ENCODE measurements around the gene ALDH3B2.
"Not testable (repeated sequence)": the region's sequence is repeated elsewhere in the genome, so short reads cannot be mapped to it uniquely, and the experiment has no call there.

ALDH3B2 gene

GRCh38 chr11:67637441-67637840 is 37.0 kb downstream of the ALDH3B2 start:
- peaks cover 21% of the 10 kb centered on the region for H3K27me3 ChIP-seq (ENCODE audit: control insufficient read depth, insufficient read depth, low read length)

GRCh38 chr11:67636962-67637361 is 37.5 kb downstream of the ALDH3B2 start:
- Histone ChIP-seq H3K9ac (ENCODE audit: low read depth, low read length) (no peak overlapping the region), H3K4me2 (ENCODE audit: low read length) (no peak overlapping the region), H3K36me3 (ENCODE audit: insufficient read depth, low read length) (no peaks in the 10 kb centered on the region), H3K4me3 (ENCODE audit: low read length) (no peak overlapping the region), H3K9me3 (replicated peaks; ENCODE audit: low read length) (no peaks in the 10 kb centered on the region), H3K4me1 (ENCODE audit: control insufficient read depth, insufficient read depth, low read length) (no peaks in the 10 kb centered on the region), H3K27me3 (ENCODE audit: control insufficient read depth, insufficient read depth, low read length) (peaks cover 21% of the 10 kb centered on the region)

More at GRCh38 chr11:67637441-67637840, 37.0 kb downstream of the ALDH3B2 start:
- not testable (repeated sequence) for H3K4me1 ChIP-seq (ENCODE audit: control insufficient read depth, insufficient read depth, low read length); H3K9ac ChIP-seq (ENCODE audit: low read depth, low read length); H3K9me3 ChIP-seq (replicated peaks; ENCODE audit: low read length); H3K4me3 ChIP-seq (ENCODE audit: low read length); H3K36me3 ChIP-seq (ENCODE audit: insufficient read depth, low read length); H3K4me2 ChIP-seq (ENCODE audit: low read length)

- Histone ChIP-seq H3K36me3 (ENCODE audit: insufficient read depth, low read length) (no peaks in the 10 kb centered on the region), H3K4me3 (ENCODE audit: low read length) (no peak overlapping the region), H3K27me3 (ENCODE audit: control insufficient read depth, insufficient read depth, low read length) (peaks cover 13% of the 10 kb centered on the region), H3K9me3 (replicated peaks; ENCODE audit: low read length) (no peaks in the 10 kb centered on the region), H3K4me1 (ENCODE audit: control insufficient read depth, insufficient read depth, low read length) (peaks cover 8% of the 10 kb centered on the region), H3K4me2 (ENCODE audit: low read length) (no peak overlapping the region), H3K9ac (ENCODE audit: low read depth, low read length) (no peak overlapping the region)
Observed at GRCh38 chr11:67635231-67635521, 39.2 kb downstream of the ALDH3B2 start.

- Histone ChIP-seq H3K9ac (ENCODE audit: low read depth, low read length) (no peak overlapping the region), H3K9me3 (replicated peaks; ENCODE audit: low read length) (no peaks in the 10 kb centered on the region), H3K36me3 (ENCODE audit: insufficient read depth, low read length) (no peaks in the 10 kb centered on the region), H3K4me2 (ENCODE audit: low read length) (no peak overlapping the region), H3K4me1 (ENCODE audit: control insufficient read depth, insufficient read depth, low read length) (peaks cover 9% of the 10 kb centered on the region), H3K27me3 (ENCODE audit: control insufficient read depth, insufficient read depth, low read length) (peaks cover 10% of the 10 kb centered on the region), H3K4me3 (ENCODE audit: low read length) (no peak overlapping the region)
Observed at GRCh38 chr11:67634366-67635230, 39.8 kb downstream of the ALDH3B2 start.

GRCh38 chr11:67633758-67634365 is 40.6 kb downstream of the ALDH3B2 start:
- Histone ChIP-seq H3K4me2 (ENCODE audit: low read length) (no peak overlapping the region), H3K4me1 (ENCODE audit: control insufficient read depth, insufficient read depth, low read length) (peaks cover 12% of the 10 kb centered on the region), H3K9me3 (replicated peaks; ENCODE audit: low read length) (no peaks in the 10 kb centered on the region), H3K9ac (ENCODE audit: low read depth, low read length) (no peak overlapping the region), H3K4me3 (ENCODE audit: low read length) (no peak overlapping the region), H3K27me3 (ENCODE audit: control insufficient read depth, insufficient read depth, low read length) (peaks cover 6% of the 10 kb centered on the region), H3K36me3 (ENCODE audit: insufficient read depth, low read length) (no peaks in the 10 kb centered on the region)

GRCh38 chr11:67632982-67633755 is 41.3 kb downstream of the ALDH3B2 start:
- Histone ChIP-seq H3K9me3 (replicated peaks; ENCODE audit: low read length) (no peaks in the 10 kb centered on the region), H3K4me2 (ENCODE audit: low read length) (no peak overlapping the region), H3K4me1 (ENCODE audit: control insufficient read depth, insufficient read depth, low read length) (peaks cover 12% of the 10 kb centered on the region), H3K36me3 (ENCODE audit: insufficient read depth, low read length) (no peaks in the 10 kb centered on the region), H3K4me3 (ENCODE audit: low read length) (no peak overlapping the region), H3K9ac (ENCODE audit: low read depth, low read length) (no peak overlapping the region), H3K27me3 (ENCODE audit: control insufficient read depth, insufficient read depth, low read length) (peaks cover 6% of the 10 kb centered on the region)

GRCh38 chr11:67632175-67632981 is 42.0 kb downstream of the ALDH3B2 start:
- no peak overlapping the region for H3K9ac ChIP-seq (ENCODE audit: low read depth, low read length)
- H3K4me3 ChIP-seq (ENCODE audit: low read length), result no peak overlapping the region
- no peaks in the 10 kb centered on the region for H3K36me3 ChIP-seq (ENCODE audit: insufficient read depth, low read length)
- no peak overlapping the region for H3K4me2 ChIP-seq (ENCODE audit: low read length)
- peaks cover 12% of the 10 kb centered on the region for H3K4me1 ChIP-seq (ENCODE audit: control insufficient read depth, insufficient read depth, low read length)
- no peaks in the 10 kb centered on the region for H3K9me3 ChIP-seq (replicated peaks; ENCODE audit: low read length)
- peaks cover 6% of the 10 kb centered on the region for H3K27me3 ChIP-seq (ENCODE audit: control insufficient read depth, insufficient read depth, low read length)

GRCh38 chr11:67631853-67632174 is 42.6 kb downstream of the ALDH3B2 start:
- Histone ChIP-seq H3K4me1 (ENCODE audit: control insufficient read depth, insufficient read depth, low read length) (peaks cover 12% of the 10 kb centered on the region), H3K9ac (ENCODE audit: low read depth, low read length) (no peak overlapping the region), H3K36me3 (ENCODE audit: insufficient read depth, low read length) (no peaks in the 10 kb centered on the region), H3K27me3 (ENCODE audit: control insufficient read depth, insufficient read depth, low read length) (peaks cover 6% of the 10 kb centered on the region), H3K4me2 (ENCODE audit: low read length) (no peak overlapping the region), H3K9me3 (replicated peaks; ENCODE audit: low read length) (no peaks in the 10 kb centered on the region), H3K4me3 (ENCODE audit: low read length) (no peak overlapping the region)

GRCh38 chr11:67631411-67631810 is 43.0 kb downstream of the ALDH3B2 start:
- peak overlapping the region; percentile 84 for H3K9ac ChIP-seq (ENCODE audit: low read depth, low read length)

GRCh38 chr11:67630943-67631331 is 43.5 kb downstream of the ALDH3B2 start:
- no peaks in the 10 kb centered on the region for H3K9me3 ChIP-seq (replicated peaks; ENCODE audit: low read length)
- peaks cover 12% of the 10 kb centered on the region for H3K4me1 ChIP-seq (ENCODE audit: control insufficient read depth, insufficient read depth, low read length)
- peak overlapping the region; percentile 89 for H3K4me3 ChIP-seq (ENCODE audit: low read length)
- peak overlapping the region; percentile 99 for H3K4me2 ChIP-seq (ENCODE audit: low read length)
- H3K27me3 ChIP-seq (ENCODE audit: control insufficient read depth, insufficient read depth, low read length), result peaks cover 6% of the 10 kb centered on the region
- peak overlapping the region; percentile 84 for H3K9ac ChIP-seq (ENCODE audit: low read depth, low read length)
- H3K36me3 ChIP-seq (ENCODE audit: insufficient read depth, low read length), result no peaks in the 10 kb centered on the region

More at GRCh38 chr11:67631411-67631810, 43.0 kb downstream of the ALDH3B2 start:
- Histone ChIP-seq H3K4me2 (ENCODE audit: low read length) (no peak overlapping the region), H3K9me3 (replicated peaks; ENCODE audit: low read length) (no peaks in the 10 kb centered on the region), H3K27me3 (ENCODE audit: control insufficient read depth, insufficient read depth, low read length) (peaks cover 6% of the 10 kb centered on the region), H3K4me1 (ENCODE audit: control insufficient read depth, insufficient read depth, low read length) (peaks cover 12% of the 10 kb centered on the region), H3K4me3 (ENCODE audit: low read length) (no peak overlapping the region), H3K36me3 (ENCODE audit: insufficient read depth, low read length) (no peaks in the 10 kb centered on the region)

All from skeletal muscle satellite cell (primary cell).